Epithelial cell of proximal tubule (primary cell): ENCODE results near the gene SRD5A1. TPM values are rescaled to one million over a fixed set of nuclear protein-coding genes. Genes with fewer than 3 reads are reported as not detected.
A peak's percentile ranks its signal among the peaks of the same experiment; 100 is the strongest.

Source experiments
- DNase-seq: peaks from one replicate; pipeline ENCODE4 v3.0.0-alpha.2; 2011; ENCODE audit warnings: low read depth
- H3K4me3 ChIP-seq: 2 replicates; pipeline ENCODE4 v1.5.1; 2011; ENCODE audit warnings: low read depth, mild to moderate bottlenecking, low read length
- total RNA-seq: library from RNA; depleted of rRNA; stranded (reverse); fragments of >200 nt; gene quantifications from 2 replicates; pipeline ENCODE4 v1.2.3, GENCODE V29; 2015
- TF ChIP-seq, protein P1 (sequence below): conservative IDR thresholded peaks from 2 replicates; pipeline ENCODE4 v1.5.1; 2012; ENCODE audit warnings: low read depth, mild to moderate bottlenecking, low read length

The SRD5A1 gene
- total RNA-seq, 1 donor from 2014 or later = 21.4 TPM

- peak overlapping the region; percentile 86 for H3K4me3 ChIP-seq
- TF ChIP-seq, protein P1, sequence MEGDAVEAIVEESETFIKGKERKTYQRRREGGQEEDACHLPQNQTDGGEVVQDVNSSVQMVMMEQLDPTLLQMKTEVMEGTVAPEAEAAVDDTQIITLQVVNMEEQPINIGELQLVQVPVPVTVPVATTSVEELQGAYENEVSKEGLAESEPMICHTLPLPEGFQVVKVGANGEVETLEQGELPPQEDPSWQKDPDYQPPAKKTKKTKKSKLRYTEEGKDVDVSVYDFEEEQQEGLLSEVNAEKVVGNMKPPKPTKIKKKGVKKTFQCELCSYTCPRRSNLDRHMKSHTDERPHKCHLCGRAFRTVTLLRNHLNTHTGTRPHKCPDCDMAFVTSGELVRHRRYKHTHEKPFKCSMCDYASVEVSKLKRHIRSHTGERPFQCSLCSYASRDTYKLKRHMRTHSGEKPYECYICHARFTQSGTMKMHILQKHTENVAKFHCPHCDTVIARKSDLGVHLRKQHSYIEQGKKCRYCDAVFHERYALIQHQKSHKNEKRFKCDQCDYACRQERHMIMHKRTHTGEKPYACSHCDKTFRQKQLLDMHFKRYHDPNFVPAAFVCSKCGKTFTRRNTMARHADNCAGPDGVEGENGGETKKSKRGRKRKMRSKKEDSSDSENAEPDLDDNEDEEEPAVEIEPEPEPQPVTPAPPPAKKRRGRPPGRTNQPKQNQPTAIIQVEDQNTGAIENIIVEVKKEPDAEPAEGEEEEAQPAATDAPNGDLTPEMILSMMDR = no peak
Observed at GRCh38 chr5:6712577-6713273, 79.5 kb downstream of the SRD5A1 start.

DNA sequence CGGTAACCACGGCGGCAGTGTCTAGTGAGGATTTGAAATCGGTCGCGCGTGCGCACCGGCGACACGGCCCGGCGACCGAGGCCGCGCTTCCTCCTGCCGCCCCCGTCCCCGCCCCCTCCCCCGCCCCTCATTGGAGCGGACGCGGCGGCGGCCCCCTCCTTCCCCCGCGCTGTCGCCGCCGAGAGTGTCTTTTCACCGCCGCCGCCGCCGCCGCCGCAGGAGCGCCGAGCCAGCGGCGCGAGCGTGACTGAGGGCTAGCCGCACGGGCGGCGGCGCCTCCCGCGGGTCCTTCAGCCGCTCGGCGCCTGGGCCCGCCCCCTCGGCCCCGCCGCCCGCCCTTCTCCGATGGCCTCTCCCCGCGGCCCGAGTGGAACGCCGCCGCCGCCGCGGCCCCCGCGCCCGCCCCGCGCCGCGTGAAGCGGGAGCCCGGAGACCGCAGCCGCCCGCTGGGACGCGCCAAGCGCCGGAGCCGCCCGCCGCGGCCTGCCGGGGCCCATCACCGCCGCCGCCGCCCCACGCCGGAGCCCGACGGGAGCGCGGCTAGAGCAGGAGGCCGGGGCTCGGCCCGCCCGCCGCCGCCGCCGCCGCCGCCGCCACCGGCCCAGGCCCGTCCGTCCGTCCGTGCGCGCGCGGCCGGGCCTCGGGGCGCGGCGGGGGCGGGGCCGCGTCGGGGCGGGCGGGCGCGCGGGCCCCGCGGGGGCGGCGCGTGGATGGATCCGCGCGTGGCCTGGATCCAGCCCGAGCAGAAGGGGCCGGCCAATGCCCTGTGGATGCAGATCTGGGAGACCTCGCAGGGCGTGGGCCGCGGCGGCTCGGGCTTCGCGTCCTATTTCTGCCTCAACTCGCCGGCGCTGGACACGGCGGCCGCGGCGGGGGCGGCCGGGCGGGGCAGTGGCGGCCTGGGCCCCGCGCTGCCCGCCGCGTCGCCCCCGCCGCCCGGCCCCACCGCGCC is 80.3 kb downstream of the SRD5A1 start, which contains the start of gene TENT4A:
TSS of gene TENT4A (plus strand) at position 159 of the 952 bp plus-strand sequence. CDS start at position 711, 552 bp downstream.
- TF ChIP-seq, protein P1 = no peak
- no peak for DNase-seq

More at GRCh38 chr5:6712577-6713273, 79.5 kb downstream of the SRD5A1 start:
- DNase-seq = no peak

DNA sequence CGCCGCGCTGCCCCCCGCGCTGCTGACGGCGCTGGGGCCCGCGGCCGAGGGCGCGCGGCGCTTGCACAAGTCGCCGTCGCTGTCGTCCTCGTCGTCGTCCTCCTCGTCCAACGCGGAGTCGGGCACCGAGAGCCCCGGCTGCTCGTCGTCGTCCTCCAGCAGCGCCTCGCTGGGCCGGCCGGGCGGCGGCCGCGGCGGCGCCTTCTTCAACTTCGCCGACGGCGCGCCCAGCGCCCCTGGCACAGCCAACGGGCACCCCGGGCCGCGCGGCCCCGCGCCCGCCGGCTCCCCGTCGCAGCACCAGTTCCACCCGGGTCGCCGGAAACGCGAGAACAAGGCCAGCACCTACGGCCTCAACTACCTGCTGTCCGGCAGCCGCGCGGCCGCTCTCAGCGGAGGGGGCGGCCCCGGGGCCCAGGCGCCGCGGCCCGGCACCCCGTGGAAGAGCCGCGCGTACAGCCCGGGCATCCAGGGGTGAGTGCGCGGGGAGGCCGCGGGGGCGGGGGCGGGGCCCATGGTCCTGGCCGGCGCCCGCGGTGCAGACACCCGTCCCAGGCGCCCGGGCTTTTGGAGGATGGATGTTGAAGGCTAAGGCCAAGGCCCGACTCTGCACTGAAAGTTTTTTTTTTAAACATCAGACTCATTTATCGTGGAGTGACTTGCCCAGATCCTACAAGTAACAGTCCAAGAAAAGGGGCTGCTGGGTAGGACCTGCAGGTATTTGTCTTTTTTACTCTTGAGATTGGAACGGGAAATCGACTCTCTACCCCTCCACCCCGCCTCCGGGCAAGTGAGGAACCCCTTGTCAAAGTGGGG is 81.2 kb downstream of the SRD5A1 start:
- TF ChIP-seq, protein P1 = no peak
- no peak for DNase-seq
- peak overlapping the region; percentile 73 for H3K4me3 ChIP-seq

More for the DNA sequence above, 80.3 kb downstream of the SRD5A1 start, which contains the start of gene TENT4A:
- H3K4me3 ChIP-seq = peak within 1 kb of the TSS; percentile 86

- H3K4me3 ChIP-seq = peak overlapping the region; percentile 73
- TF ChIP-seq, protein P1 = no peak
- no peak for DNase-seq
Observed at GRCh38 chr5:6715271-6715670, 82.0 kb downstream of the SRD5A1 start.

DNA sequence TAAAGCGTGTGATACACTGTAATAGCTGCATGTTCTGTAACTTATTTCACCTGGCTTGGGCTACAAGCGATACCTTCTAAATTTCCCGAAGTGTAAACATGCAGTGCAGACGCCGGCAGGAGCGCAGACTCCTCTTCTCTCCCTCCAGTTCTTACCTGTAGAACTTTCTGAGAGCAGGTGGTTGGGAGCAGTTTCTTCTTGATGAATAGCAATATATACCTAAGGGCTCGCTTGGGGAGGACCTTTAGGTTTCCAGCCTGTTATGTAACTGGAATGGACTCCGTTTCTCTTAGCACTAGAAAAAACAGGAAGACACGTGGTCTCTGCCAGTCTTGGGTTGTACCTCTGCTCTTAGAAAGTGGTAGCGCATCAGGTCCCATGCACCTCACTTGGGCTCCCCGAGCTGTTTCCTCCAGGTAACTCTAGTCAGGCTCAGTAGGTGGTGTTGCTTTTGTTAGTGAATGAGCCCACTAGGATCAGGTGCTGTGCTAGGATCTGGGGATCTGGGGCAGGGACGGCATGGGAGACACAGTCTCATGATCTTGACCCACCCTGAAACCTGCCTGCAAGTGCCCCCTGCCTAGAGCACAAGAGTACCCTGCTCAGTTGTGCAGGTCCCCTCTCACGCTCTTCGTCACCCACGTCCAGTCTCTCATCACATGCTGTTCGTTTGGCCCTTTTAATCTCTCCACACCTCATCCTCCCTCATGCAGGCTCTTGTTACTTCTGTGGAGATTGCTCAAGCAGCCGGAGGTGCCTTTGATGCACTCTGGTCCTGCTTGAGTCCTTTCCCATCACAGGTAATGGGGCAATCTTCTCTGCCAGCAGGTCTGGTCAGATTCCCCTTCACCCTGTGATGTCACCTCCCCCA is 82.8 kb downstream of the SRD5A1 start:
- H3K4me3 ChIP-seq = peak overlapping the region; percentile 73
- TF ChIP-seq, protein P1 = no peak
- no peak for DNase-seq

GRCh38 chr5:6716629-6717149 is 83.4 kb downstream of the SRD5A1 start:
- H3K4me3 ChIP-seq = no peak overlapping the region
- TF ChIP-seq, protein P1 = no peak

More at GRCh38 chr5:6716629-6717149, 83.4 kb downstream of the SRD5A1 start:
- no peak for DNase-seq
